ENCODE results near the gene FARS2. TPM values are rescaled to one million over a fixed set of nuclear protein-coding genes. Genes with fewer than 3 reads are reported as not detected.

FARS2 gene
- polyA plus RNA-seq, 1 donor (not counting 4 experiments of a cell fraction or from before 2014, with no cell fraction given): 21.3 TPM

DNA sequence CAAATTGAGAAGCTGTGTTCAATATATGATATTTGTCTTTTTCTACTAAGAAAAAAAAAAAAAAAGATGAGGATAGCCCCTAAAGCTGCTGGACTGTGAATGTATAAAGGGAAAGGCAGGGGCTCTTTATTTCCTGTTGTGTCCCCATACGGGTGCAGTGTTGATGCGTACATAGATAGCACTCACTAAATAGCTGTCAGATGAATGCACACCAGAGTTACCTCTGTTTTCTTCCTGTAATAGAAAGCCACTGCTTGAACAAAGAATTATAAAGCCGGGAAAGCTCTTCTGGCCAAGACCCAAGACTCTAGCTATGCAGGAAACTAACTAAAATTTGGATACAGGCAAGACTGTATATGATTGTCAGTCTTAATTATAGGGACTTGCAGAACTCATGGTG is 260.0 kb downstream of the FARS2 start:
- H3K27me3 ChIP-seq (ENCODE audit: control insufficient read depth, extremely low read depth, insufficient read depth, low read length): no peaks in the 10 kb centered on the region
- no peaks in the 10 kb centered on the region for H3K9me3 ChIP-seq (ENCODE audit: control insufficient read depth, low read depth, low read length)
- H3K4me3 ChIP-seq (ENCODE audit: control insufficient read depth in 2 of 3, extremely low read depth in 1 of 3, insufficient read depth in 2 of 3, low read depth in 1 of 3, low read length in 3 of 3): no peak overlapping the region
- FAIRE-seq (no peak), DNase-seq (ENCODE audit: low read depth, low spot score) (no peak)
- no peak for TF ChIP-seq EZH2 (IDR thresholded peaks at IDR 0.05; ENCODE audit: low read length)
- TF ChIP-seq, protein P1, sequence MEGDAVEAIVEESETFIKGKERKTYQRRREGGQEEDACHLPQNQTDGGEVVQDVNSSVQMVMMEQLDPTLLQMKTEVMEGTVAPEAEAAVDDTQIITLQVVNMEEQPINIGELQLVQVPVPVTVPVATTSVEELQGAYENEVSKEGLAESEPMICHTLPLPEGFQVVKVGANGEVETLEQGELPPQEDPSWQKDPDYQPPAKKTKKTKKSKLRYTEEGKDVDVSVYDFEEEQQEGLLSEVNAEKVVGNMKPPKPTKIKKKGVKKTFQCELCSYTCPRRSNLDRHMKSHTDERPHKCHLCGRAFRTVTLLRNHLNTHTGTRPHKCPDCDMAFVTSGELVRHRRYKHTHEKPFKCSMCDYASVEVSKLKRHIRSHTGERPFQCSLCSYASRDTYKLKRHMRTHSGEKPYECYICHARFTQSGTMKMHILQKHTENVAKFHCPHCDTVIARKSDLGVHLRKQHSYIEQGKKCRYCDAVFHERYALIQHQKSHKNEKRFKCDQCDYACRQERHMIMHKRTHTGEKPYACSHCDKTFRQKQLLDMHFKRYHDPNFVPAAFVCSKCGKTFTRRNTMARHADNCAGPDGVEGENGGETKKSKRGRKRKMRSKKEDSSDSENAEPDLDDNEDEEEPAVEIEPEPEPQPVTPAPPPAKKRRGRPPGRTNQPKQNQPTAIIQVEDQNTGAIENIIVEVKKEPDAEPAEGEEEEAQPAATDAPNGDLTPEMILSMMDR (optimal IDR thresholded peaks at IDR 0.05 in 1 of 3, IDR thresholded peaks at IDR 0.05 in 1 of 3, conservative IDR thresholded peaks at IDR 0.05 in 1 of 3; ENCODE audit: extremely low read depth in 1 of 3, insufficient read depth in 2 of 3, low read length in 3 of 3): no peak
- no peak overlapping the region for H3K27ac ChIP-seq (ENCODE audit: control insufficient read depth, insufficient read depth, low read length)
- H3K9me1 ChIP-seq (ENCODE audit: control insufficient read depth, extremely low read depth, insufficient read depth, low read length): no peaks in the 10 kb centered on the region
- no peaks in the 10 kb centered on the region for H4K20me1 ChIP-seq (ENCODE audit: control insufficient read depth, extremely low read depth, insufficient read depth, low read length)
- dilution Hi-C loops (cut with MboI; ENCODE audit: extremely low pct_ligation_motif_present, low sequenced_read_pairs): no loop called here
- H3K4me2 ChIP-seq (ENCODE audit: control insufficient read depth, extremely low read depth, insufficient read depth, low read depth, low read length): no peak overlapping the region
- no peaks in the 10 kb centered on the region for H3K36me3 ChIP-seq (ENCODE audit: control insufficient read depth in 2 of 2, extremely low read depth in 1 of 2, insufficient read depth in 2 of 2, low read length in 2 of 2)
- no peak overlapping the region for H3K9ac ChIP-seq (ENCODE audit: control insufficient read depth, extremely low read depth, insufficient read depth, low read length)
- H2AFZ ChIP-seq (ENCODE audit: control insufficient read depth, low read length): no peak overlapping the region
- no peaks in the 10 kb centered on the region for H3K79me2 ChIP-seq (ENCODE audit: control insufficient read depth, insufficient read depth, low read length)
- H3K4me1 ChIP-seq (ENCODE audit: control insufficient read depth, extremely low read depth, insufficient read depth, low read length): no peaks in the 10 kb centered on the region

DNA sequence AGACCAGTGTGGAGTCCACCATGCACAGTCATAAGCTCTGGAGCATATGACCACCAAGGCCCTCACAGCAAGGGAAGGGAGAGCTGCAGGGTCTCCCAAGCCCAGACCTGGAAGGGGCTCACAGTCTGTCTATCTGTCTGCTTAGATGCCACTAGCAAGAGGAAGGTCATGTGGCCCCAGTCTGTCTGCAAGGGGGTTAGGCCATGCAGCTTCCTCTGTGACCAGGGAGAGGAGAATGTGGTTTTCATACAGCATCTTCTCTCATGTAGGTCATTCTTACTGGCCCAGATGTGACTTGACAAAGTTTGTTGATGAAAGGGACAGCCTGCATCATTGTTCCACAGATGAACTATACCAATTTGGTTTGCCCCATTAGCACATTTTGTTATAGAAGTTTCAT is 260.8 kb downstream of the FARS2 start:
- Histone ChIP-seq H2AFZ (ENCODE audit: control insufficient read depth, low read length) (no peak overlapping the region), H3K27me3 (ENCODE audit: control insufficient read depth, extremely low read depth, insufficient read depth, low read length) (no peaks in the 10 kb centered on the region), H3K79me2 (ENCODE audit: control insufficient read depth, insufficient read depth, low read length) (no peaks in the 10 kb centered on the region), H3K9me3 (ENCODE audit: control insufficient read depth, low read depth, low read length) (no peaks in the 10 kb centered on the region), H3K4me2 (ENCODE audit: control insufficient read depth, extremely low read depth, insufficient read depth, low read depth, low read length) (no peak overlapping the region), H3K9ac (ENCODE audit: control insufficient read depth, extremely low read depth, insufficient read depth, low read length) (no peak overlapping the region), H3K36me3 (ENCODE audit: control insufficient read depth in 2 of 2, extremely low read depth in 1 of 2, insufficient read depth in 2 of 2, low read length in 2 of 2) (no peaks in the 10 kb centered on the region), H3K27ac (ENCODE audit: control insufficient read depth, insufficient read depth, low read length) (no peak overlapping the region), H3K9me1 (ENCODE audit: control insufficient read depth, extremely low read depth, insufficient read depth, low read length) (no peaks in the 10 kb centered on the region), H3K4me1 (ENCODE audit: control insufficient read depth, extremely low read depth, insufficient read depth, low read length) (no peaks in the 10 kb centered on the region), H3K4me3 (ENCODE audit: control insufficient read depth in 2 of 3, extremely low read depth in 1 of 3, insufficient read depth in 2 of 3, low read depth in 1 of 3, low read length in 3 of 3) (no peak overlapping the region), H4K20me1 (ENCODE audit: control insufficient read depth, extremely low read depth, insufficient read depth, low read length) (no peaks in the 10 kb centered on the region)
- DNase-seq (ENCODE audit: low read depth, low spot score) (no peak), FAIRE-seq (no peak)
- TF ChIP-seq, protein P1 (optimal IDR thresholded peaks at IDR 0.05 in 1 of 3, IDR thresholded peaks at IDR 0.05 in 1 of 3, conservative IDR thresholded peaks at IDR 0.05 in 1 of 3; ENCODE audit: extremely low read depth in 1 of 3, insufficient read depth in 2 of 3, low read length in 3 of 3): no peak
- no peak for TF ChIP-seq EZH2 (IDR thresholded peaks at IDR 0.05; ENCODE audit: low read length)
- dilution Hi-C loops (cut with MboI; ENCODE audit: extremely low pct_ligation_motif_present, low sequenced_read_pairs): no loop called here
